Ovary (tissue), 3 donors: ENCODE results near the gene TFAP2B.

ENCODE experiments used
- EP300 ChIP-seq: sonication (generic); formaldehyde crosslinking; IDR thresholded peaks from one replicate; pipeline ENCODE4 v1.6.1; 2017; ENCODE audit warnings: antibody characterized with exemption
- POLR2A ChIP-seq: fragments of 450-650 bp; IDR thresholded peaks from one replicate; pipeline ENCODE4 v1.6.1; 2017; ENCODE audit warnings: antibody characterized with exemption, mild to moderate bottlenecking, moderate library complexity
- TF ChIP-seq, protein P1 (sequence below), 3 donors: fragments of 450-650 bp in 2 of 3; fragments of 200-600 bp in 1 of 3; IDR thresholded peaks; one replicate each; pipeline versions ENCODE4 v1.5.1 to v1.8.0; 2016 to 2022; ENCODE audit warnings: antibody characterized with exemption in 3 of 3, mild to moderate bottlenecking in 1 of 3
- donor health status: DM: no; HTN: no; CAD: no.

DNA sequence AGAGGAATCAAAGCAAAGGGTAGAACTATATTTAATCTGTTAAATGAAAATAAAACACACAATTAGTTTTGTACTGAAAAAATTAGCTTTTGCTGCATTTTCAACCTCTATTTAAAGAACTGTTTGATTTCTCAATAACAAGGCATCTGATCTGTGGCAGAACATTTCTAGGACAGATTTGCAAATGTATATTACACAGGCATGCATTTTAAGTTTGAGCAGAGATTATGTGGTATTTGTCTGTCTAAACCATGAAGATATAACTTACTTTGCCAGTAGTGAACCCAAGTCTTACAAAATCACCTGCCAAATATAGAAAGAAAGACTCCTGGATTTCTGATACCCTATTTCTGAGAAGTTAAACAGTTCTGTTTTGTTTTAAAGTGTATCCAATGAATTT lies 71.9 kb downstream of the TFAP2B start:
- TF ChIP-seq, protein P1, sequence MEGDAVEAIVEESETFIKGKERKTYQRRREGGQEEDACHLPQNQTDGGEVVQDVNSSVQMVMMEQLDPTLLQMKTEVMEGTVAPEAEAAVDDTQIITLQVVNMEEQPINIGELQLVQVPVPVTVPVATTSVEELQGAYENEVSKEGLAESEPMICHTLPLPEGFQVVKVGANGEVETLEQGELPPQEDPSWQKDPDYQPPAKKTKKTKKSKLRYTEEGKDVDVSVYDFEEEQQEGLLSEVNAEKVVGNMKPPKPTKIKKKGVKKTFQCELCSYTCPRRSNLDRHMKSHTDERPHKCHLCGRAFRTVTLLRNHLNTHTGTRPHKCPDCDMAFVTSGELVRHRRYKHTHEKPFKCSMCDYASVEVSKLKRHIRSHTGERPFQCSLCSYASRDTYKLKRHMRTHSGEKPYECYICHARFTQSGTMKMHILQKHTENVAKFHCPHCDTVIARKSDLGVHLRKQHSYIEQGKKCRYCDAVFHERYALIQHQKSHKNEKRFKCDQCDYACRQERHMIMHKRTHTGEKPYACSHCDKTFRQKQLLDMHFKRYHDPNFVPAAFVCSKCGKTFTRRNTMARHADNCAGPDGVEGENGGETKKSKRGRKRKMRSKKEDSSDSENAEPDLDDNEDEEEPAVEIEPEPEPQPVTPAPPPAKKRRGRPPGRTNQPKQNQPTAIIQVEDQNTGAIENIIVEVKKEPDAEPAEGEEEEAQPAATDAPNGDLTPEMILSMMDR (IDR thresholded peaks at IDR 0.05): no peak
- TF ChIP-seq POLR2A (no peak), EP300 (no peak)
